GM21367 (cell line): Measurements from ENCODE around the gene LMNTD1.
A peak's percentile ranks its signal among the peaks of the same experiment; 100 is the strongest.
"Not testable (repeated sequence)": the region's sequence is repeated elsewhere in the genome, so short reads cannot be mapped to it uniquely, and the experiment has no call there.

ENCODE experiments used
- ATAC-seq: cut with Tn5 transposase; IDR thresholded peaks from one replicate; pipeline ENCODE4 v1.9.1; 2021; ENCODE audit not compliant: unreplicated experiment

The LMNTD1 gene

DNA sequence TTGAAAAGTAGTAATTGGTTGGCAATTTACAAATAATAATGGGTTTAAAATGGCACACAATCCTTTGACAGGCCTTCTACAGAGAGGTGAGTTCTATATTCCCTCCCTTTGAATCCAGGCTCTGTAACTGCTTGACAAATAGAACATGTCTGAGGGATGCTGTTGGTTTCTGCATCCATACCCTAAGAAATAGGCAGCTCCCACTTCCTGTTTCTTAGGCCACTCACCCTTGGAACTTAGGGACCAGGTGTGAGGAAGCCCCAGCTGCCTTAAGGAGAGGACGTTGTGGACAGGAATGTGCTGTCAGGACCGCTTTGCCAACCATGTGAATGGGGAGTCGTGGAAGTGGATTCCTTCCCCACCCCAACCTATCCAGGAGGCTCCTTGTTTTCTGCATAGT lies 59.4 kb downstream of the LMNTD1 start:
- ATAC-seq = no peak

DNA sequence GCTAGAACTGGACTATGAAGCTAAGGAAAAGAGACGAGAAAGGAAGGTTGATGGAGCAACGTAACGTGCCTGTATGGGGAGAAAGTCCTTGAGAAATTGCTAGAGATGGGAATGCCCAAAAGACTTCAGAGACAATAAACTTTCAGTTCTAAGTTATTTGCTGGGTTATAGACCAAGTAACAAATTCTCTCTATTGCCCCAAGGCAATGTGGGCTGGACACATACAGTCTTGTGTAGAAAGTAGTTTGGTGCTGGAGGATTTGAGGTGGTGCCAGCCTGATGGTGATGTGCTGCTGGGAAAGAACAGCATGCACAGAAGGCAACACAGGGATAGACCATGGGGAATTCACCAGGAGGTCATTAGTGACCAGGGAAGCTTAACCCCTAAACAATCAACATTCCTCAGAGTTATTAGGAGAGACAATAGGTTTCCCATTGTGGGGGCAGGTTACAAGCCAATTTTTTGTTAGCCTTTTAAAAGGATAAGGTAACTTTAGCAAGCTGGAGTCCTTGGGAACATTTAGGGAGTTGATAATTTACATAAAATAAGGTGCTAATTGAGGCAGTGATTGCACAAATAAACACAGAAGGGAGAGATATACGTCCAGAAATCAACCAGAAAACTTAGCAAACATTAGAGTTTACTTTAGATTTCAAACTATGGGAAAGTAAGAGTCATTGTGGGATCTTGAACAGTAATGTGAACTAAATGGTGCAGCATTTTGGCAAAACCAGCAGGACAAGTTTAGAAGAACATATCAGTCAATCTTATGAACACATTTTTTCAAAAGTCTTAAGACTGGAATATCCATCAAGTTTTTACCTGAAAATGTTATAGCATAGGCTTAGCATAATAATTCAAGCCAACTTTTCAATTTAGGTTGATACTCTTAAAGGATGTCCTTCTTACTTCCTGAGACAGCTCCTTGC lies 61.4 kb downstream of the LMNTD1 start:
- no peak for ATAC-seq

DNA sequence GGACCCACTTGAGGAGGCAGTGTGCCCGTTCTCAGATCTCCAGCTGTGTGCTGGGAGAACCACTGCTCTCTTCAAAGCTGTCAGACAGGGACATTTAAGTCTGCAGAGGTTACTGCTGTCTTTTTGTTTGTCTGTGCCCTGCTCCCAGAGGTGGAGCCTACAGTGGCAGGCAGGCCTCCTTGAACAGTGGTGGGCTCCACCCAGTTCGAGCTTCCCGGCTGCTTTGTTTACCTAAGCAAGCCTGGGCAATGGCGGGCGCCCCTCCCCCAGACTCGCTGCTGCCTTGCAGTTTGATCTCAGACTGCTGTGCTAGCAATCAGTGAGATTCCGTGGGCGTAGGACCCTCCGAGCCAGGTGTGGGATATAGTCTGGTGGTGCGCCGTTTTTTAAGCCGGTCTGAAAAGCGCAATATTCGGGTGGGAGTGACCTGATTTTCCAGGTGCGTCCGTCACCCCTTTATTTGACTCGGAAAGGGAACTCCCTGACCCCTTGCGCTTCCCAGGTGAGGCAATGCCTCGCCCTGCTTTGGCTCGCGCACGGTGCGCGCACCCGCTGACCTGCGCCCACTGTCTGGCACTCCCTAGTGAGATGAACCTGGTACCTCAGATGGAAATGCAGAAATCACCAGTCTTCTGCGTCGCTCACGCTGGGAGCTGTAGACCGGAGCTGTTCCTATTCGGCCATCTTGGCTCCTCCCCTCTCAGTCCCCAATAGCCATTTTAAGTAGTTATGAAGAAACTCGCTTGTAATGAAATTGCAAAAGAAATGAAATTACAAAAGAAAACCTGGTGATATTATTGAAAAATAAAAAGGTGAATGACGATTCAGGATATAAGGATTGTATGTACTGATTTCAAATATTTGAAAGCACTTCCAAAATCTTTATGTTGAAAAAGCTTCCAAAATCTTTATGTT lies 63.9 kb downstream of the LMNTD1 start:
- not testable (repeated sequence) for ATAC-seq

DNA sequence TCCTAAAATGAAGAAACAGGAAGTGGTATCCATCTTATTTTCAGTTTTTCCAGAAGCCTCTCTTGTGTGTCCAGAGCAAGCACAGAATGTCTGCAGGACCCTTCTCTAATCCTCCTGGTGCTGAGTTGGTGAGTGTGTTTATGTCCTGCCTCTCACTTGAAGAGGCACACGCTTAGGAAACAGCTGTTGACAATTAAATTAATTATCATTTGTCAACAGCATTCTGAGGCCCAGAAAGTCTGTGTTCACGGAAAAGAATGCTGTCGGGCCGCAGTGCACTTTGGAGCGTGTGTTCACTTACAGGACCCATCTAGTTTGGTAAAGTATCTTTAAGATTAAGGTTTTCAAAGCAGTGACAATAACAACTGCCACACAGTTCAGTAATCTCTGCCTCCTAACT lies 70.5 kb downstream of the LMNTD1 start:
- ATAC-seq = no peak

DNA sequence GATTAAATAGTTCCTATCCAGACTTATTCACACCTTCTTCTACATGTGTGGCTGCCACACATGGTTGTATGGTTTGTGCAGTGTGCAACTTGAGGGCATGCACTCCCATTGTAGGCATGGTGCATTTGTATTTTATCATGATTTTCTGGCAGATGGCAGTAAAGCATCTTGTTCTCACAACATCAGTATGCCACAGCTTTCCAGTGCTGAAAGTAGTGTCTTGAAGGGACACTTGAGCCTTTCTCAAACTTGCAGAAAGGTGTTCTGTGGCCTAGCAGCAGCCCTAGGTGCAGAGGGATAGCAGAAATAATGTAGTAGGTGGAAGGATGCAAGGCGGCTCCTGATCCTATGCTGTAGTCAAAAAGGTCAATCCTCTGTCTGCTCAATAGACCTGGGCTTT lies 72.9 kb downstream of the LMNTD1 start:
- no peak for ATAC-seq

DNA sequence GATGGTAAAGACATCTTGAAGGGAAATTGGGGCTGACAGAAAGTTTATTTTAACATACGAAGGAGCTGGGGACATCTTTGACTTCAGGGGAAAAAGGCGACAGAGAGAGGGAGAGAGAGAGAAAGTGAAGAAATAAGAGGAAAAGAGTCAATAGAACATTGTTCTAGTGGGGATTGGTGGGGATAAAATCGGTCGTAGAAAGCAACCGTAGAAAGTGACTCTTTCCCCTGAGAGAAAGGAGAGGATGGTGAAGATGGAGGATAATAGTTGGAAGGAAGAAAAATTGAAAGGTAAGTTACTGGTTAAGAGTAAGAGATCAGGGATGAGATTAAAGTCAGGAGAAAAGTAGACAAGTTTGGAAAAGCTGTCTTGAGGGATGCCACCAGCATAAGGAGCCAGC lies 75.9 kb downstream of the LMNTD1 start:
- ATAC-seq = no peak

DNA sequence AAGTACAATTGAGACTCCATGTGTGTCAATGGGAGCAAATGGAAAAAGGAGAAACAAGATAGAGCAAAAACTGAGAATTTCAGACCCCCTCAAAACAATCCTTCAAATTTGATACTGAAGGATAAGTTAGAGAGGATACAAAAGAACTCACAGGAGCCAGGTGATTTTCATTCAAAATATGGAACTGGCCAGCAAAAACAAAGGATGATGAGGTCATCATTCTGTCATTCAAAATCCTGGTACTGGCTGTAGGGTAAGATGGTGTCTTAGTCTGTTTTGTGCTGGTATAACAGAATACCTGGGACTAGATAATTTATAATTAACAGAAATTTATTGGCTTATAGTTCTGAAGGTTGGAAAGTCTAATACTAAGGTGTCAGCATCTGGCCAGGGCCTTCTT lies 80.6 kb downstream of the LMNTD1 start:
- ATAC-seq = no peak

DNA sequence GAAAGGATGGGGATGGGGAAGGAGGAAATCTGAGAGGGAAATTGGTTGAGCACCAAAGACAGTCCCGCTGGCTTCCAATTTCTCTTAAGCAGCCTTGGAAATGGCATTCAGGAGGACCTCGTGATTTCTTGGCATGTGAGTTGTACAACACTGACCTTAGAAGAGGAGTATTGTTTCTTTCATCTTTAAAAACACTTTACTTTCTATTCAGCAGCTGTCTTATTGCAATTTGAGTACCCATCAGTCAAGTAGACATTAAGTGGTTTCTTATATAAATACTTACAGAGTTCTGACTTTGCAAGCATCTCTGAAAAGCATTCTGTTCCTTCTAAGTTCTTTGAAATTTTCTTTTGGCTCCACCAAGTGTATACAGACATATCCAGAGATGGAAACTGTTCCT lies 83.2 kb downstream of the LMNTD1 start:
- no peak for ATAC-seq

DNA sequence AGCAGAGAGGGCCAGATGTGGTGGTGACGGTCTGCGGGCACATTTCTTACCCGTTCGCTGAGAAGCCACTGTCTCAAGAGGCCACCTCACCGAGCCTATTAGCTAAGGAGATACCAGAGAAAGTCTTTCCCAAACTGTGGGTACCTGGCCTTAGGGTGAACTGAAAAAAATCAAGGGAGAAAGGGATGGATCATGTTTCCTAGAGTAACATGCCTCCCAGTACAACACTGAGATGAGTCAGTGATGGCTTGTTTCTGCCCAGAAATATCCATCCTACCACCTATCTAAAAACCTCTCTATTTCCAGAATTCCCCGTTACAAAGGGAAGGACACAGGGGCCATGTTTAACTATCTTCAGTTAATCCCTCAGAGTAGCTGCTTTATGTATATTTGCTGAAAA lies 83.7 kb downstream of the LMNTD1 start:
- ATAC-seq = no peak

DNA sequence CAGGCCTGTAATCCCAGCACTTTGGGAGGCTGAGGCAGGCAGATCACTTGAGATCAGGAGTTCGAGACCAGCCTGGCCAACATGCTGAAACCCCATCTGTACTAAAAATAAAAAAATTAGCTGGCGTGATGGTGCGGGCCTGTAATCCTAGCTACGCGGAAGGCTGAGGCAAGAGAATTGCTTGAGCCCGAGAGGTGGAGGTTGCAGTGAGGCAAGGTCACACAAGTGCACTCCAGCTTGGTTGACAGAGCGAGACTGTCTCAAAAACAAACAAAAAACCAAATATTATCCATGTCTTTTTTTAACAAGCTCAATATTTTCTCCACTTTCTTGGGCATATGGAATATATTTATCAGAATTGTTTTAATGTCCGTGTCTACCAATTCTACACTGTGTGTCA lies 89.6 kb downstream of the LMNTD1 start:
- no peak for ATAC-seq

DNA sequence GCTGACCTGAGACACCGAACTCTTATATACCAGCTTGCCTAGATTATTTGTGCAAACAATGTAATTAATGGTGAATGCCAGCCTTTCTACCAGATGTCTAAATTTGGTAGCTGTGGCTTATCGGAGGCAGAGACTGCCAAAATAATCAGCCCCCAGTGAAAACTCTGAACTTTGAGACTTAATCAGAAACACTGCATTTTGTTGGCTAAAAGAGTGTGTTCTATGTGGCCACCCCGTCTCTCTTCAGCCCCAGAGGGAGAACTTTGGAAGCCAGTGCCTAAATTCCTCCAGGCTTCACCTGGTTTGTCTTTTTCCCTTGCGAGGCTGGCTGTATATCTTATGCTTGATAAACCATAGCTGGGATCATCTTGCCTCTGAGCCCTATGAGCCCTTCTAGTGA lies 90.1 kb downstream of the LMNTD1 start:
- no peak for ATAC-seq

DNA sequence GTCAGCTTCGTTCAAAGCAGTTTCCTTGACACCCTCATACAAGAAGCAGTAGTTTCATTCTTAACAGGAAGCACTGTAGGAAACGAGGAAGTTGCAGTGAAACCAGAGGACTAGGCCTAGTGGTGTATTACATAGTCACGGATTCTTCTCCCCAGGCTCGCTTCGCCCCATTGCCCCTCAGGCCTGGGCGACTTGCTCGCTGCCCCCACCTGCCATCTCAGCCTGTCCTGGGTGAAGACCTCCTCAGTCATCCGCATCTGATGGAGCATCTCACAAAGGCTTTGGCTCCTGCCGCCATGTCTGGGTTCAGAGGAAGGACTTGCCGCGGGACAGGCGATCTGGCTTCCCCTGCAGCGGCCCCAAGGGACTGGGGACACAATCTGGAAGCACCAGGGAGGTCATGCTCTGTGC lies 93.5 kb downstream of the LMNTD1 start:
- peak; percentile 71 for ATAC-seq

DNA sequence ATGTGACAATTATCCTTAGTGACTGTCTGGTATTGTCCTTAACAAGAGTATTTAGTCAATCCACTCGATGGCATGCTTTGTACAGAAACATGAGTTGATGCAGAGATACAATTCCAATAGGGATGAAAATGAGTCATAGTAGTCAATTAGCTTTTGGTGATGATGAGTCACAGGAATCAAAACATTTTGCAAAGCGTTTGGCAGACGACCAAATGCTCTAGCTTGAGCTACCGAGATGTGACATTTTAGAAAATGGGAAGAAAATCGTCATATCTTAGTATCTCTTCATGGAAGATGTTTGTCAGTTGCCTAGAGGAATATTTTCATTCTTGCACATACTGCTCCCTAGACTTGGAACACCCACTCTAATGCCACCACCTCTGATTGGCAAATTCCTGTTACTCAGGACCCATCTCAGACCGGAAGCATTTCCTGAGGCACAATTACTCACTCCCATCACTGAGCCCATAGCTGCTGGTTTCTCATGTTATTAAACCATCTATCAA lies 95.0 kb downstream of the LMNTD1 start:
- ATAC-seq = no peak

DNA sequence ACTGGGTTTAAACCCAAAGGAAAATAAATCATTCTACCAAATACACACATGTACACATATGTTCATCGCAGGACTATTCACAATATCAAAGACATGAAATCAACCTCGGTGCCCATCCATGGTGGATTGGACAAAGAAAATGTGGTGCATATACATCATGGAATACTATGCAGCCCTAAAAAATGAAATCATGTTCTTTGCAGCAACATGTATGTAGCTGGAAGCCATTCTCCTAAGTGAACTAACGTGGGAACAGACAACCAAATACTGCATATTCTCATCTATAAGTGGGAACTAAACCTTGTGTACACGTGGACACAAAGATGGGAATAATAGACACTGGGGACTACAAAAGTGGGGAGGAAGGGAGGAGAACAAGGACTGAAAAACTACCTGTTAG lies 96.6 kb downstream of the LMNTD1 start:
- ATAC-seq = no peak

DNA sequence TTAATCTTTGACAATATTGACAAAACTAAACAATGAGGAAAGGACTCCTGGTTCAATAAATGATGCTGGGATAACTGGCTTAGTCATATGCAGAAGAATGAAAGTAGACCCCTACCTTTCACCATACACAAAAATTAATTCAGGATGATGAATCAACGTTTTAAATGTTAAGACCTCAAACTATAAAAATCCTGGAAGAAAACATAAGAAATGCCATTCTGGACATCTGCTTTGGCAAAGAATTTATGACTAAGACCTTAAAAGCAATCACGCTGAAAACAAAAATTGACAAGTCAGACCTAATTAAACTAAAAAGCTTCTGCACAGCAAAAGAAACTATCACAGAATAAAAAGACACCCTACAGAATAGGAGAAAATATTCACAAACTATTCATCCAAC lies 97.4 kb downstream of the LMNTD1 start:
- ATAC-seq = no peak

DNA sequence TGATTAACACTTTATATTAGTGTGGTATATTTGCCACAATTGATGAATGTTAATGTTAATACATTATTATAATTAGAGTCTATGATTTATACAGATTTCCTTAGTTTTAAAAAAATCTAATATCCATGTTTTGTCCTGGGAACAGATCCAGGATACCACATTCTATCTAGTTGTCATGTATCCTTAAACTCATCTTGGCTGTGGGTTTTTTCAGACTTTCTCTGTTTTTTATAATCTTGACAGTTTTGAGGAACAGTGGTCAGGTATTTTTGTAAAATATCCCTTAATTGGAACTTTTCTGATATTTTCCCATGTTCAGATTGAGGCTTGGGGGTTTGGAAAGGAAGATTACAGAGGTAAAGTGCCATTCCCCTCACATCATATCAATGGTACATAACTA lies 104.1 kb downstream of the LMNTD1 start:
- ATAC-seq = no peak

DNA sequence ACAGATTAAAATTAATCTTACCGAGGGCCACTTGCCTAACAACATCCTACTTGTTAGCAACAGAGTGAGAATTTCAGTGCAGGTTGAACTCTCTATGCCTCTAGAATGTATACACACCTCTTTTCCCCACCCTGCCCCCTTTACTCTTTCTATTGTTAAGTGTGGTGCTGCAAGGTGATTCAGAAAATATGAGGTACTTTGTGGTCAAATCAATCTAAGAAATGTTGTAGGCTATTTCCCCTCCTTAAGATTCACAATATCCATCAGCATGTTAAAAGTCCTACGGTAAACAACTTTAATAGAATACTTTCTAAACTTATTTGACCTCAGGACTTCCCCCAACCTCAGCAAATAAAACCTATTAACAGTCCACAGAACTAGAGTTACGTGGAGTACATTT lies 106.0 kb downstream of the LMNTD1 start:
- ATAC-seq = no peak

DNA sequence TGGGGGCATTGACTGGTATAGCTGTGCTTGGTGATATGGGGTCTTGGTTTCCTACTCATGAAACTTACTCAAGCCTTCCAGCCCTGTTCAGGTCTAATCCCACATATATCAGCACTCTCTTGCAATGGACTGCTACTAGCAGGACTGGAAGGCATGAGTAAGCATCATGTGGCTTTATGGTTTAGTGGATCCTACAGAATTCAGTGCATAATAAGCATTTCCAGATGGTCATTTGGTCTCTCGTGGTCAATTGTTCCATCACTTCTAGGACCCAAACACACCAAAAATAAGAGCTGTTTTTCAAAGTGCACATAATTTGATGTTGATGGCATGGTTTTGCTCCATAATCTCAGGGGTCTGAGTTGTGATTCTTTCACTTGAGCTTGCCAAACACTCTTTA lies 114.4 kb downstream of the LMNTD1 start:
- no peak for ATAC-seq

DNA sequence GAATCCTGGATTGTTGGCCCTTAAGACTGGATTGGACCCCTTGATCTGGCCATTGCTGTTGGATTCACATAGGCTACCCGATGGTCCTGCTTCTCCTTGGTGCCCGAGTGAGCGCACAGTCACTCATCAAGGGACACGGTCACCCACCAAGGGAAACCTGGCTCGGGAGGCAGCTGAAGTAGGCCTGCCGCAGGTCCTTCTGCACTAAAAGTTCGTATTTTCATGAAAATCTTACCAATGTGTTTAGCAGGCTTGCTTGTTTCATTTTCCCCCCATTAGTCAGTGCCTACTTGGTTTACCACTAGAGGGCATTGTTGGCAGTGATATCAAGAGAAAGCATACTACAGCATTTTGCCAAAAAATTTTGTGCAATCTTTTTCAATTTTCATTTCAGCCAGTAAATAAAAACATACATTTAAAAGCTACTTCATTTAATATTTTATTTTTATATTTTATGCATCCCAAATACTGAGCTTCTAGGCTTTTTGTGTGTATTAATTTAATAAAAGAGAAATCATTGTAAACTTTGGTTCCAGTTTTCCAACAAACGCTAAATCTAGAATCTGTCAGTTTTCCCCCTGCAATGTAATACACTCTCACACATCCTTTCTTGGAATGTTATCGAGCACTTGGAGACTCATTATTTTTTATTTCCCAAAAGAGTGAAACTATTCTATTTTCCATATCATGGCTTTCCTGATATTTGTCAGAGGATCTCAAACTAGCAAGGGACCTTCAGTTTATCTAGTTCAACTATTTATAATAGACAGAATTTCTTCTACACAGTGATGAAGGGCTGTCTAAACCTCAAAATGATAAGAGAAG lies 116.7 kb downstream of the LMNTD1 start:
- ATAC-seq = peak; percentile 80

DNA sequence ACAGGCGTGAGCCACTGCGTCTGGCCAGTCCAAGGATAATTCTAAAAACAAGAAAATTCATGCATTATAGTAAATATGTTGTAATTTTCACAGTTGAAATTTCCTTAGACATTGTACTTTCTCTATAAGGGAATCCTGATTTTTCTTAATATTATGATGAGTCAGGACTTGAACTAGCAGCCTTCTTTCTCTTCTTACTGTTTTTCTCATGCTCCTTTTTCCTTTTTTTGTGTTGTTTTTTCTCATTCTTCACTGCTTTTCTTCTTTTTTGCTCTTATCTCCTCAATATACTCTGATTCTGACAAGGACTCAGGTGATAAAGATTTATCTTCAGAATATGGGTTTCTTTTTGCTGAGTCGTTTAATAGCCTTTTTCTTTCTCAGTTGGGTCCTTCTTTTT lies 117.7 kb downstream of the LMNTD1 start:
- ATAC-seq = no peak

DNA sequence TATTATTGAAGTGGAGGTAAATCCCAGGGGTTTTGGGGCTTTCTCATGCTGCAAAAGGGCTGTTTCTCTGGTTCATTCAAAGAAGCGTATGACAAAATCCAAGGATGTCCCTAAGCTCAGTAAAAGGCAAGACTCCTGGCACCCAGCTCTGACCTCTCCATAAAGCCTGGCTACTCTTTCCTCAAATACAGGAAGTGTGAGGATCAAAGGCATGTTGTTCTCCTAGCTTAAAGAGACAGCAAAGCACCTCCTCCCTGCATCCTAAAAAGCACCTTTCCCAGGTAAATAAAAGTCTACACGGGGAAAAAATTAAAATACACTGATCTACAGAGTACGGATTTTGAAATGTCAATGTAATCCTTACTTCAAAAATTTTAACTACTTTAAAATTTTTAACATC lies 118.6 kb downstream of the LMNTD1 start:
- ATAC-seq = no peak
